ENCODE data around the gene ITPK1.

Gene ITPK1

GRCh38 chr14:93031505-93032315 is 84.0 kb downstream of the ITPK1 start:
- in situ Hi-C loops (cut with HindIII; ENCODE audit: low sequenced_read_pairs) = no loop called here
- TF ChIP-seq, protein P1, sequence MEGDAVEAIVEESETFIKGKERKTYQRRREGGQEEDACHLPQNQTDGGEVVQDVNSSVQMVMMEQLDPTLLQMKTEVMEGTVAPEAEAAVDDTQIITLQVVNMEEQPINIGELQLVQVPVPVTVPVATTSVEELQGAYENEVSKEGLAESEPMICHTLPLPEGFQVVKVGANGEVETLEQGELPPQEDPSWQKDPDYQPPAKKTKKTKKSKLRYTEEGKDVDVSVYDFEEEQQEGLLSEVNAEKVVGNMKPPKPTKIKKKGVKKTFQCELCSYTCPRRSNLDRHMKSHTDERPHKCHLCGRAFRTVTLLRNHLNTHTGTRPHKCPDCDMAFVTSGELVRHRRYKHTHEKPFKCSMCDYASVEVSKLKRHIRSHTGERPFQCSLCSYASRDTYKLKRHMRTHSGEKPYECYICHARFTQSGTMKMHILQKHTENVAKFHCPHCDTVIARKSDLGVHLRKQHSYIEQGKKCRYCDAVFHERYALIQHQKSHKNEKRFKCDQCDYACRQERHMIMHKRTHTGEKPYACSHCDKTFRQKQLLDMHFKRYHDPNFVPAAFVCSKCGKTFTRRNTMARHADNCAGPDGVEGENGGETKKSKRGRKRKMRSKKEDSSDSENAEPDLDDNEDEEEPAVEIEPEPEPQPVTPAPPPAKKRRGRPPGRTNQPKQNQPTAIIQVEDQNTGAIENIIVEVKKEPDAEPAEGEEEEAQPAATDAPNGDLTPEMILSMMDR (IDR thresholded peaks at IDR 0.05; ENCODE audit: low read depth, low read length) = no peak
- H3K4me3 ChIP-seq (ENCODE audit: low read depth, low read length) = no peak overlapping the region
- DNase-seq (ENCODE audit: low read depth, low spot score) = no peak

- H3K4me3 ChIP-seq (ENCODE audit: low read depth, low read length) = no peak overlapping the region
- no peak for DNase-seq (ENCODE audit: low read depth, low spot score)
- TF ChIP-seq, protein P1 (IDR thresholded peaks at IDR 0.05; ENCODE audit: low read depth, low read length) = no peak
- in situ Hi-C loops (cut with HindIII; ENCODE audit: low sequenced_read_pairs) = no loop called here
Observed at GRCh38 chr14:93030761-93031160, 85.0 kb downstream of the ITPK1 start.

GRCh38 chr14:93029911-93030508 is 85.7 kb downstream of the ITPK1 start:
- no peak overlapping the region for H3K4me3 ChIP-seq (ENCODE audit: low read depth, low read length)
- TF ChIP-seq, protein P1 (IDR thresholded peaks at IDR 0.05; ENCODE audit: low read depth, low read length) = no peak
- no peak for DNase-seq (ENCODE audit: low read depth, low spot score)
- in situ Hi-C loops (cut with HindIII; ENCODE audit: low sequenced_read_pairs) = no loop called here

DNA sequence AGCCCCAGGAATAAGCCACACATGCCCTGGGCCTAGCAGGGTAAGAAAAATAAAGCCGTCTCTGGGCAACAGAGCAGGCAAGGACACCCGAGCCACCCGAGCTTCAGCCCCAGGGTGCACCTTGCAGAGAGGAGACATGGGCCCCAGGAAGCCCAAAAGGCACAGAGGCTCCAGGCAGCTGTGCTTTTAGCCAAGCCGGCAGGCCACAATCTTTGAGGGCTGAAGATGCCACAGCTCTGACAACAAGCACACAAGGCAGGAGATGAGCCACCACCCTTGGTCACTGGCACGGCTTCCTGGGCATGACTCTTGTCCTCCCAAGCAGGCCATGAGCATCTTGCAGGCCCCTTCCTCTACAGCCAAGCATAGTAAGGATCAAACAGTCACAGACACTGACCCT is 86.3 kb downstream of the ITPK1 start:
- TF ChIP-seq, protein P1 (IDR thresholded peaks at IDR 0.05; ENCODE audit: low read depth, low read length) = no peak
- no peak overlapping the region for H3K4me3 ChIP-seq (ENCODE audit: low read depth, low read length)
- no peak for DNase-seq (ENCODE audit: low read depth, low spot score)
- in situ Hi-C loops (cut with HindIII; ENCODE audit: low sequenced_read_pairs) = no loop called here

- TF ChIP-seq, protein P1 (IDR thresholded peaks at IDR 0.05; ENCODE audit: low read depth, low read length) = no peak
- no peak for DNase-seq (ENCODE audit: low read depth, low spot score)
- in situ Hi-C loops (cut with HindIII; ENCODE audit: low sequenced_read_pairs) = no loop called here
- no peak overlapping the region for H3K4me3 ChIP-seq (ENCODE audit: low read depth, low read length)
Observed at GRCh38 chr14:93028724-93029076, 87.0 kb downstream of the ITPK1 start.

- no peak for DNase-seq (ENCODE audit: low read depth, low spot score)
- in situ Hi-C loops (cut with HindIII; ENCODE audit: low sequenced_read_pairs) = no loop called here
- H3K4me3 ChIP-seq (ENCODE audit: low read depth, low read length) = no peak overlapping the region
- TF ChIP-seq, protein P1 (IDR thresholded peaks at IDR 0.05; ENCODE audit: low read depth, low read length) = no peak
Observed at GRCh38 chr14:93027810-93028723, 87.7 kb downstream of the ITPK1 start.
